ENCODE results near the gene ANKS1A. TPM values are rescaled to one million over a fixed set of nuclear protein-coding genes. Genes with fewer than 3 reads are reported as not detected.
A peak's percentile ranks its signal among the peaks of the same experiment; 100 is the strongest.

The ANKS1A gene
- total RNA-seq, 2 experiments from 2014 or later: 6.4 to 6.9 TPM

DNA sequence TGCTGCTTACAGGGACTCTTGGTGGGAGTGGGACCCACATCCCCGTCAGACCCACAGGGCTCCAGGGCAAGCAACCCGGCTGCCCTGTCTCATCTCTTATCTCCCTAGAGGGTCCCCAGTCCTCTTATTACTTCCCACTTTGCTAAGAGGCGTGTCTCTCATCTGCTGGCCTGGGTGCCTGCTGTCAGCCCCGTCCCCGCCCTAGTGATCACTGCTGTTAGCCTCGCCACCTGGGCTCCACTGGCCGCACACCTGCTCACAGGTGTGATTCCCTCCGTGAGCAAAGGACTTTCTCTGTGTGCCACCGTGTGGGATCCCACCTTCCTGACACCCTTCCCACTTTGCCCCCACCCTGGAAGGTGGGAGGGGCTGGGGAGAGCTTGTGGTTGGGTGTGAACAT, 194.5 kb downstream of the ANKS1A start:
- ChIA-PET CTCF (no interaction called here), POLR2A (no interaction called here)
- no peak for ATAC-seq (ENCODE audit: poor library complexity)
- Histone ChIP-seq H3K4me1 (ENCODE audit: insufficient read depth, low read length) (no peaks in the 10 kb centered on the region), H3K27me3 (ENCODE audit: control insufficient read depth in 1 of 2, insufficient read depth in 2 of 2, low read length in 2 of 2) (no peaks in the 10 kb centered on the region), H3K4me3 (ENCODE audit: low read length) (no peak overlapping the region), H3K36me3 (ENCODE audit: insufficient read depth, low read length) (peaks cover 66% of the 10 kb centered on the region), H3K9me3 (ENCODE audit: control insufficient read depth in 1 of 2, insufficient read depth in 1 of 2, low read length in 2 of 2) (no peaks in the 10 kb centered on the region), H3K27ac (ENCODE audit: low read depth in 1 of 2, low read length in 2 of 2) (no peak overlapping the region)
- intact Hi-C loops (cut with DNase I, micrococcal nuclease): no loop called here
- no peak overlapping the region for H3K27ac Mint-ChIP-seq
- H3K27me3 Mint-ChIP-seq: no peaks in the 10 kb centered on the region
- H3K4me3 Mint-ChIP-seq: no peak overlapping the region
- TF ChIP-seq, protein P1, sequence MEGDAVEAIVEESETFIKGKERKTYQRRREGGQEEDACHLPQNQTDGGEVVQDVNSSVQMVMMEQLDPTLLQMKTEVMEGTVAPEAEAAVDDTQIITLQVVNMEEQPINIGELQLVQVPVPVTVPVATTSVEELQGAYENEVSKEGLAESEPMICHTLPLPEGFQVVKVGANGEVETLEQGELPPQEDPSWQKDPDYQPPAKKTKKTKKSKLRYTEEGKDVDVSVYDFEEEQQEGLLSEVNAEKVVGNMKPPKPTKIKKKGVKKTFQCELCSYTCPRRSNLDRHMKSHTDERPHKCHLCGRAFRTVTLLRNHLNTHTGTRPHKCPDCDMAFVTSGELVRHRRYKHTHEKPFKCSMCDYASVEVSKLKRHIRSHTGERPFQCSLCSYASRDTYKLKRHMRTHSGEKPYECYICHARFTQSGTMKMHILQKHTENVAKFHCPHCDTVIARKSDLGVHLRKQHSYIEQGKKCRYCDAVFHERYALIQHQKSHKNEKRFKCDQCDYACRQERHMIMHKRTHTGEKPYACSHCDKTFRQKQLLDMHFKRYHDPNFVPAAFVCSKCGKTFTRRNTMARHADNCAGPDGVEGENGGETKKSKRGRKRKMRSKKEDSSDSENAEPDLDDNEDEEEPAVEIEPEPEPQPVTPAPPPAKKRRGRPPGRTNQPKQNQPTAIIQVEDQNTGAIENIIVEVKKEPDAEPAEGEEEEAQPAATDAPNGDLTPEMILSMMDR (IDR thresholded peaks at IDR 0.05): no peak
- no peaks in the 10 kb centered on the region for H3K9me3 Mint-ChIP-seq
- H3K4me1 Mint-ChIP-seq (ENCODE audit: low read depth): no peaks in the 10 kb centered on the region
- DNase-seq: peak in 1 of 14 experiments; percentile 4
- H3K36me3 Mint-ChIP-seq (ENCODE audit: low read depth): peaks cover 79% of the 10 kb centered on the region

- Histone ChIP-seq H3K4me3 (ENCODE audit: low read length) (no peak overlapping the region), H3K9me3 (ENCODE audit: control insufficient read depth in 1 of 2, insufficient read depth in 1 of 2, low read length in 2 of 2) (no peaks in the 10 kb centered on the region), H3K4me1 (ENCODE audit: insufficient read depth, low read length) (no peaks in the 10 kb centered on the region), H3K27ac (ENCODE audit: low read depth in 1 of 2, low read length in 2 of 2) (no peak overlapping the region), H3K27me3 (ENCODE audit: control insufficient read depth in 1 of 2, insufficient read depth in 2 of 2, low read length in 2 of 2) (no peaks in the 10 kb centered on the region), H3K36me3 (ENCODE audit: insufficient read depth, low read length) (peaks cover 62% of the 10 kb centered on the region)
- ChIA-PET CTCF (no interaction called here), POLR2A (no interaction called here)
- Mint-ChIP-seq H3K27me3 (no peaks in the 10 kb centered on the region), H3K36me3 (ENCODE audit: low read depth) (peaks cover 82% of the 10 kb centered on the region), H3K9me3 (no peaks in the 10 kb centered on the region), H3K4me3 (no peak overlapping the region), H3K27ac (no peak overlapping the region), H3K4me1 (ENCODE audit: low read depth) (no peaks in the 10 kb centered on the region)
- intact Hi-C loops (cut with DNase I, micrococcal nuclease): no loop called here
- ATAC-seq (ENCODE audit: poor library complexity) (no peak), DNase-seq (peak in 1 of 14 experiments; percentile 4)
- TF ChIP-seq, protein P1 (IDR thresholded peaks at IDR 0.05): no peak
These were observed 195.0 kb downstream of the ANKS1A start for GRCh38 chr6:35084041-35084491.

DNA sequence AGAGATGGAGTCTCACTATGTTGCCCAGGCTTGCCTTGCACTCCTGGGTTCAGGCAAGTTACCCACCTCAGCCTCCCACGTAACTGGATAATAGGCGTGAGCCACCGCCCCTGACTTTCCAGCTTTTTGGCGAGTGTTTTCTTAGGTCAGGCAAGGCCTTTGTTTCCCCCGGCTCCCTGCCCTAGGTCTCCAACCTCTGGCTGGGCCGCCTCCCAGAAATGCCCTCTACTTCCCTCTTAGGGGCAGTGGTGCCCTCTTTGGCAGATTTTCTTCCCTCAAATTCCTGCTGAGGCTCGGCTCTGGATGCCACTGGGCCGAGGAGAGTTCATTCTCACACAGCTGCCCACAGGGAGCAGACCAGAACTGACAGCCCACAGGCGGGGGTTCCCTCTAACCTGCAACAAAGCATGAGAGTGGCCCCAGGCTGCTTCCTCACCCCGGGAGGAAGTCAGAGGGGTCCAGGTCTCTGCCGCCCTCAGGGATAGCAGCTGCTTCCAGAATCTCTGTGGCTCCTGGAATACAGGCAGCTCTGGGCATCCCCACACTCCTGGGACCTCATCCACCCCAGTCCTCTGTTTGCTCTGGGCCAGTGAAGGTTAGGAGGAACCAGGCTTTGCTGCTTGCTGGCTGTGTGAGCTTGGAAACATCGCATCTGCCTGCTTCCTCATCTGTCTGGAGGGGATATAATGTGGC, 195.6 kb downstream of the ANKS1A start:
- H3K27ac Mint-ChIP-seq: no peak overlapping the region
- CTCF ChIA-PET: no interaction called here
- no peak overlapping the region for H3K27ac ChIP-seq (ENCODE audit: low read depth in 1 of 2, low read length in 2 of 2)

More for the DNA sequence above, 195.6 kb downstream of the ANKS1A start:
- no peaks in the 10 kb centered on the region for H3K9me3 Mint-ChIP-seq
- Histone ChIP-seq H3K4me1 (ENCODE audit: insufficient read depth, low read length) (no peaks in the 10 kb centered on the region), H3K27me3 (ENCODE audit: control insufficient read depth in 1 of 2, insufficient read depth in 2 of 2, low read length in 2 of 2) (no peaks in the 10 kb centered on the region), H3K36me3 (ENCODE audit: insufficient read depth, low read length) (peaks cover 56% of the 10 kb centered on the region), H3K9me3 (ENCODE audit: control insufficient read depth in 1 of 2, insufficient read depth in 1 of 2, low read length in 2 of 2) (no peaks in the 10 kb centered on the region), H3K4me3 (ENCODE audit: low read length) (no peak overlapping the region)
- H3K4me1 Mint-ChIP-seq (ENCODE audit: low read depth): no peaks in the 10 kb centered on the region
- peaks cover 76% of the 10 kb centered on the region for H3K36me3 Mint-ChIP-seq (ENCODE audit: low read depth)
- no peaks in the 10 kb centered on the region for H3K27me3 Mint-ChIP-seq
- TF ChIP-seq, protein P1 (IDR thresholded peaks at IDR 0.05): no peak
- no peak for ATAC-seq (ENCODE audit: poor library complexity)
- H3K4me3 Mint-ChIP-seq: no peak overlapping the region
- DNase-seq: no peak
- intact Hi-C loops (cut with DNase I, micrococcal nuclease): no loop called here
- POLR2A ChIA-PET: no interaction called here
